ENCODE measurements around the gene EPHB1. TPM values are rescaled to one million over a fixed set of nuclear protein-coding genes. Genes with fewer than 3 reads are reported as not detected.

EPHB1 gene
- total RNA-seq, 1 experiment from 2014 or later, result 2.5 TPM

- H3K9me3 ChIP-seq (replicated peaks), result no peaks in the 10 kb centered on the region
- H3K4me1 ChIP-seq, result peaks cover 7% of the 10 kb centered on the region
- DNase-seq, result no peak
- H3K36me3 ChIP-seq, result no peaks in the 10 kb centered on the region
- no peak overlapping the region for H3K4me3 ChIP-seq
- H3K27me3 ChIP-seq, result no peaks in the 10 kb centered on the region
- no peak overlapping the region for H3K27ac ChIP-seq
Observed at GRCh38 chr3:134860141-134860540, 65.1 kb downstream of the EPHB1 start.

- no peak for DNase-seq
- Histone ChIP-seq H3K4me3 (no peak overlapping the region), H3K27me3 (no peaks in the 10 kb centered on the region), H3K4me1 (peaks cover 9% of the 10 kb centered on the region), H3K9me3 (replicated peaks) (no peaks in the 10 kb centered on the region), H3K27ac (no peak overlapping the region), H3K36me3 (no peaks in the 10 kb centered on the region)
Observed at GRCh38 chr3:134863915-134864314, 68.9 kb downstream of the EPHB1 start.

- H3K4me3 ChIP-seq, result no peak overlapping the region
- no peak overlapping the region for H3K27ac ChIP-seq
- H3K9me3 ChIP-seq (replicated peaks), result no peaks in the 10 kb centered on the region
- no peaks in the 10 kb centered on the region for H3K27me3 ChIP-seq
- peak in 1 of 2 experiments; percentile 28 for DNase-seq
- peaks cover 10% of the 10 kb centered on the region for H3K4me1 ChIP-seq
- no peaks in the 10 kb centered on the region for H3K36me3 ChIP-seq
Observed at GRCh38 chr3:134864636-134865035, 69.6 kb downstream of the EPHB1 start.

GRCh38 chr3:134867277-134867676, 72.2 kb downstream of the EPHB1 start:
- Histone ChIP-seq H3K36me3 (no peaks in the 10 kb centered on the region), H3K4me3 (no peak overlapping the region), H3K27ac (no peak overlapping the region), H3K27me3 (no peaks in the 10 kb centered on the region), H3K4me1 (peaks cover 10% of the 10 kb centered on the region), H3K9me3 (replicated peaks) (no peaks in the 10 kb centered on the region)
- no peak for DNase-seq

GRCh38 chr3:134869153-134869726, 74.2 kb downstream of the EPHB1 start:
- Histone ChIP-seq H3K4me1 (peaks cover 10% of the 10 kb centered on the region), H3K27ac (no peak overlapping the region), H3K4me3 (no peak overlapping the region), H3K27me3 (no peaks in the 10 kb centered on the region), H3K9me3 (replicated peaks) (no peaks in the 10 kb centered on the region), H3K36me3 (no peaks in the 10 kb centered on the region)
- peak; percentile 44 to 62 for DNase-seq

- Histone ChIP-seq H3K4me3 (no peak overlapping the region), H3K9me3 (replicated peaks) (no peaks in the 10 kb centered on the region), H3K27me3 (no peaks in the 10 kb centered on the region), H3K36me3 (no peaks in the 10 kb centered on the region), H3K27ac (no peak overlapping the region), H3K4me1 (peaks cover 11% of the 10 kb centered on the region)
- no peak for DNase-seq
Observed at GRCh38 chr3:134871818-134872217, 76.8 kb downstream of the EPHB1 start.

- Histone ChIP-seq H3K4me3 (no peak overlapping the region), H3K27me3 (no peaks in the 10 kb centered on the region), H3K27ac (no peak overlapping the region), H3K9me3 (replicated peaks) (no peaks in the 10 kb centered on the region), H3K36me3 (no peaks in the 10 kb centered on the region), H3K4me1 (peaks cover 16% of the 10 kb centered on the region)
- DNase-seq, result no peak
Observed at GRCh38 chr3:134872440-134873388, 77.7 kb downstream of the EPHB1 start.

GRCh38 chr3:134873789-134874188, 78.7 kb downstream of the EPHB1 start:
- H3K4me1 ChIP-seq, result peaks cover 18% of the 10 kb centered on the region
- H3K27me3 ChIP-seq, result no peaks in the 10 kb centered on the region
- no peaks in the 10 kb centered on the region for H3K36me3 ChIP-seq
- DNase-seq, result no peak
- no peak overlapping the region for H3K4me3 ChIP-seq
- no peak overlapping the region for H3K27ac ChIP-seq
- no peaks in the 10 kb centered on the region for H3K9me3 ChIP-seq (replicated peaks)

- no peak overlapping the region for H3K27ac ChIP-seq
- H3K4me1 ChIP-seq, result peaks cover 27% of the 10 kb centered on the region
- H3K9me3 ChIP-seq (replicated peaks), result no peaks in the 10 kb centered on the region
- H3K27me3 ChIP-seq, result no peaks in the 10 kb centered on the region
- DNase-seq, result peak; percentile 41 to 58
- no peaks in the 10 kb centered on the region for H3K36me3 ChIP-seq
- H3K4me3 ChIP-seq, result no peak overlapping the region
Observed at GRCh38 chr3:134874737-134875413, 79.8 kb downstream of the EPHB1 start.

- no peaks in the 10 kb centered on the region for H3K36me3 ChIP-seq
- no peak for DNase-seq
- H3K9me3 ChIP-seq (replicated peaks), result no peaks in the 10 kb centered on the region
- H3K27ac ChIP-seq, result no peak overlapping the region
- no peak overlapping the region for H3K4me3 ChIP-seq
- no peaks in the 10 kb centered on the region for H3K27me3 ChIP-seq
- peaks cover 42% of the 10 kb centered on the region for H3K4me1 ChIP-seq
Observed at GRCh38 chr3:134876836-134877235, 81.8 kb downstream of the EPHB1 start.

GRCh38 chr3:134877788-134878187, 82.7 kb downstream of the EPHB1 start:
- peak; percentile 21 to 51 for DNase-seq
- peaks cover 42% of the 10 kb centered on the region for H3K4me1 ChIP-seq
- H3K4me3 ChIP-seq, result no peak overlapping the region
- no peaks in the 10 kb centered on the region for H3K27me3 ChIP-seq
- no peak overlapping the region for H3K27ac ChIP-seq
- no peaks in the 10 kb centered on the region for H3K36me3 ChIP-seq
- H3K9me3 ChIP-seq (replicated peaks), result no peaks in the 10 kb centered on the region

- Histone ChIP-seq H3K4me3 (no peak overlapping the region), H3K9me3 (replicated peaks) (no peaks in the 10 kb centered on the region), H3K27me3 (no peaks in the 10 kb centered on the region), H3K4me1 (peaks cover 39% of the 10 kb centered on the region), H3K27ac (peak overlapping the region; percentile 97), H3K36me3 (no peaks in the 10 kb centered on the region)
- peak; percentile 89 to 95 for DNase-seq
Observed at GRCh38 chr3:134879990-134880389, 84.9 kb downstream of the EPHB1 start.

GRCh38 chr3:134880431-134880830, 85.4 kb downstream of the EPHB1 start:
- H3K4me1 ChIP-seq, result peaks cover 34% of the 10 kb centered on the region
- H3K36me3 ChIP-seq, result no peaks in the 10 kb centered on the region
- DNase-seq, result peak; percentile 70 to 78
- H3K27ac ChIP-seq, result peak overlapping the region; percentile 97
- H3K4me3 ChIP-seq, result no peak overlapping the region
- no peaks in the 10 kb centered on the region for H3K27me3 ChIP-seq
- no peaks in the 10 kb centered on the region for H3K9me3 ChIP-seq (replicated peaks)

GRCh38 chr3:134881305-134881704, 86.2 kb downstream of the EPHB1 start:
- Histone ChIP-seq H3K9me3 (replicated peaks) (no peaks in the 10 kb centered on the region), H3K27ac (peak overlapping the region; percentile 97; the same call in 1 of the 2 replicates), H3K27me3 (no peaks in the 10 kb centered on the region), H3K36me3 (no peaks in the 10 kb centered on the region), H3K4me1 (peaks cover 34% of the 10 kb centered on the region), H3K4me3 (no peak overlapping the region)
- DNase-seq, result no peak

Data from SJCRH30 (cell line).